Upper lobe of left lung (tissue), 4 donors: ENCODE measurements around the gene LRRC45.

ENCODE experiments used
- EP300 ChIP-seq, 4 donors: sonication (generic); formaldehyde crosslinking; IDR thresholded peaks; one replicate each; pipeline ENCODE4 v1.5.1; 2017; ENCODE audit warnings: antibody characterized with exemption in 4 of 4, control low read depth in 2 of 4
- POLR2A ChIP-seq, 4 donors: fragments of 450-650 bp; IDR thresholded peaks; one replicate each; pipeline ENCODE4 v1.5.1; 2016 to 2017; ENCODE audit warnings: antibody characterized with exemption in 4 of 4, mild to moderate bottlenecking in 2 of 4
- POLR2AphosphoS5 ChIP-seq, 2 donors: sonication (generic); formaldehyde crosslinking; IDR thresholded peaks; one replicate each; pipeline ENCODE4 v1.5.1; 2017; ENCODE audit warnings: antibody characterized with exemption in 2 of 2
- TF ChIP-seq, protein P1 (sequence below), 6 experiments: fragments of 450-650 bp in 4 of 6; fragments of 200-600 bp in 2 of 6; sonication (generic) in 2 of 6; IDR thresholded peaks; one replicate each; pipeline ENCODE4 v1.5.1; 2016 to 2019; ENCODE audit warnings: antibody characterized with exemption in 6 of 6

DNA sequence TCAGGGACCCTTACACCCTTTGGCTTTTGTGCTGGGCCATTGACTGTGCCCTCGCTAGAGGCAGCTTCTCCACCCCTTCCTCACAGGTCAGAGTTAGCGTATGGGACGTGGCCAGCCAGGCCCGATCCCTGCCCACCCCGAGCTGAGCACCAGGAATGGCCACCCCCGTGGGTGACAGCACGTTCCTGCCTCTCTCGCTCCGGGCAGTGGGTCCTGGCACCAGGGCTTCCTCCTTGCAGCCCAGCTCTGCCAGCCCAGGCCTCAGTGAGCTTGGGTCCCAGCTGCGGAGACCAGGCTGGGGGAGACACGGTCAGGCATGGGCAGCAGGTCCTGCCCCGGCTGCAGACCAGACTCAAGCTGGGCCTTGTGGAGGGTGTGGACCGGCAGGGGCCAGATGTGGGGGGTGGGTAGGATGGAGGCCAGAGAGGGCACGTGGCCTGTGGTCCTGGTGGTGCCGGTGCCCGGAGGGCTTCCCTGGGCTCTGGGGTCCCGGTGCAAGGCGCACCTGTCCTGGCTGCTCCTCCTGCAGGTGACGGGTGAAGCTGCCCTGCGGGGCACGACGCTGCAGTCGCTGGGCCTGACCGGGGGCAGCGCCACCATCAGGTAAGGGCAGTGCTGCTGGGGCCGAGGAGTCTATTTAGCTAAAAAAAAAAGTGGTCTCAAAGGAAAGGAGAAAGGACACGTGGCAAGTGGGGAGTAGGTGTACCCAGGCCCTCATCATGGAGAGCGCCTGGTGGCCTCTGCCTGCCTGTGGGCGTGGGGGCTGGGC, 27.5 kb upstream of the LRRC45 start:
- TF ChIP-seq, protein P1, sequence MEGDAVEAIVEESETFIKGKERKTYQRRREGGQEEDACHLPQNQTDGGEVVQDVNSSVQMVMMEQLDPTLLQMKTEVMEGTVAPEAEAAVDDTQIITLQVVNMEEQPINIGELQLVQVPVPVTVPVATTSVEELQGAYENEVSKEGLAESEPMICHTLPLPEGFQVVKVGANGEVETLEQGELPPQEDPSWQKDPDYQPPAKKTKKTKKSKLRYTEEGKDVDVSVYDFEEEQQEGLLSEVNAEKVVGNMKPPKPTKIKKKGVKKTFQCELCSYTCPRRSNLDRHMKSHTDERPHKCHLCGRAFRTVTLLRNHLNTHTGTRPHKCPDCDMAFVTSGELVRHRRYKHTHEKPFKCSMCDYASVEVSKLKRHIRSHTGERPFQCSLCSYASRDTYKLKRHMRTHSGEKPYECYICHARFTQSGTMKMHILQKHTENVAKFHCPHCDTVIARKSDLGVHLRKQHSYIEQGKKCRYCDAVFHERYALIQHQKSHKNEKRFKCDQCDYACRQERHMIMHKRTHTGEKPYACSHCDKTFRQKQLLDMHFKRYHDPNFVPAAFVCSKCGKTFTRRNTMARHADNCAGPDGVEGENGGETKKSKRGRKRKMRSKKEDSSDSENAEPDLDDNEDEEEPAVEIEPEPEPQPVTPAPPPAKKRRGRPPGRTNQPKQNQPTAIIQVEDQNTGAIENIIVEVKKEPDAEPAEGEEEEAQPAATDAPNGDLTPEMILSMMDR (IDR thresholded peaks at IDR 0.05), result no peak
- TF ChIP-seq POLR2A (IDR thresholded peaks at IDR 0.05) (no peak), EP300 (IDR thresholded peaks at IDR 0.05) (no peak), POLR2AphosphoS5 (IDR thresholded peaks at IDR 0.05) (no peak)
